NT2/D1 (cell line): ENCODE measurements around the gene TRPV6.
A peak's percentile ranks its signal among the peaks of the same experiment; 100 is the strongest.

ENCODE experiments used
- DNase-seq: peaks from one replicate; pipeline ENCODE4 v3.0.0-alpha.2; 2011; ENCODE audit warnings: low read depth, low spot score
- H3K27me3 ChIP-seq: 2 replicates; pipeline ENCODE4 v1.6.0; 2011; ENCODE audit warnings: mild to moderate bottlenecking; ENCODE audit not compliant: insufficient read length, insufficient read depth
- H3K36me3 ChIP-seq: 2 replicates; pipeline ENCODE4 v1.6.1; 2011; ENCODE audit warnings: mild to moderate bottlenecking, low read length, mixed read lengths; ENCODE audit not compliant: insufficient read depth, insufficient read length
- H3K4me1 ChIP-seq: 2 replicates; pipeline ENCODE4 v1.5.1; 2011; ENCODE audit not compliant: insufficient read depth, insufficient read length
- H3K4me3 ChIP-seq: 2 replicates; pipeline ENCODE4 v1.5.1; 2011; ENCODE audit warnings: low read depth; ENCODE audit not compliant: insufficient read length
- H3K9ac ChIP-seq: 2 replicates; pipeline ENCODE4 v1.6.0; 2011; ENCODE audit warnings: low read depth; ENCODE audit not compliant: insufficient read length
- H3K9me3 ChIP-seq: 2 replicates; pipeline ENCODE4 v1.5.1; 2011; ENCODE audit warnings: mild to moderate bottlenecking, low read length; ENCODE audit not compliant: insufficient read depth
- SUZ12 ChIP-seq: IDR thresholded peaks from 2 replicates; pipeline ENCODE4 v1.6.1; 2011; ENCODE audit not compliant: insufficient read length, insufficient read depth; ENCODE audit errors: extremely low read depth
- YY1 ChIP-seq: IDR thresholded peaks from 2 replicates; pipeline ENCODE4 v1.6.1; 2011; ENCODE audit not compliant: insufficient read length, insufficient read depth
- ZNF274 ChIP-seq: IDR thresholded peaks from 2 replicates; pipeline ENCODE4 v1.6.1; 2011; ENCODE audit warnings: mild to moderate bottlenecking, low read depth, low read length

TRPV6 gene

DNA sequence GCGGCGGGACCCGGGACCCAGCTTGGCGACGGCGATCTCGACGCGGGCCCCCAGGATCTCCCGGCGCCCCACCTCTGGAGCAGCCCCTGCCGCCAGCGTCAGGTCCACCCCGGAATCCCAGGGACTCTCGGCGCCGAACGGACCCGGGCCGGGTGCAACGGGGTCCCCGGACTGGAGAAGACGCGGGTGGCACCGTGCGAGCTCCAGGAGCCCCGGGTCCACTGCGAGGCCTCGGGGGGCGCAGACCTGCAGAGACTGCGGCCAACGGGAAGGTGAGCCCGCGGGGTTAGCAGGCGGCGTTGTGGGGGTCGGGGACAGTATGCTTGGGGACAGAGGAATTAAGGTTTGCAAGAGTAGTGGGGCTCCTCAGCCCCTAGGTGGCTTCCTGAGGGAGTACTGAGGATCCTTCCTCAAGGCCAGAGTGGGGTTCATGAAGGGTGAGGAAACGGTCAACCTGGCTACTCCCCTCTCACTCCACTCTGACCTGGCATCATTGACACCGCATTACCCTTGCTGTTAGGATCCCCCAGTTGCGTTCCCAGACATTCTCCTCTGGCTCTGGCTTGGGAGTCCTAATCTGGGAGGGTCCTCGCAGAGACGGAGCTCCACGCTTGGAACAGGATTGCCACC, 30.3 kb downstream of the TRPV6 start:
- Histone ChIP-seq H3K27me3 (peaks cover 16% of the 10 kb centered on the region), H3K36me3 (no peaks in the 10 kb centered on the region), H3K4me3 (peak overlapping the region; percentile 73), H3K9ac (peak overlapping the region; percentile 64), H3K9me3 (no peaks in the 10 kb centered on the region), H3K4me1 (peaks cover 4% of the 10 kb centered on the region)
- DNase-seq = peak; percentile 11
- TF ChIP-seq YY1 = no peak
- no peak for TF ChIP-seq ZNF274

DNA sequence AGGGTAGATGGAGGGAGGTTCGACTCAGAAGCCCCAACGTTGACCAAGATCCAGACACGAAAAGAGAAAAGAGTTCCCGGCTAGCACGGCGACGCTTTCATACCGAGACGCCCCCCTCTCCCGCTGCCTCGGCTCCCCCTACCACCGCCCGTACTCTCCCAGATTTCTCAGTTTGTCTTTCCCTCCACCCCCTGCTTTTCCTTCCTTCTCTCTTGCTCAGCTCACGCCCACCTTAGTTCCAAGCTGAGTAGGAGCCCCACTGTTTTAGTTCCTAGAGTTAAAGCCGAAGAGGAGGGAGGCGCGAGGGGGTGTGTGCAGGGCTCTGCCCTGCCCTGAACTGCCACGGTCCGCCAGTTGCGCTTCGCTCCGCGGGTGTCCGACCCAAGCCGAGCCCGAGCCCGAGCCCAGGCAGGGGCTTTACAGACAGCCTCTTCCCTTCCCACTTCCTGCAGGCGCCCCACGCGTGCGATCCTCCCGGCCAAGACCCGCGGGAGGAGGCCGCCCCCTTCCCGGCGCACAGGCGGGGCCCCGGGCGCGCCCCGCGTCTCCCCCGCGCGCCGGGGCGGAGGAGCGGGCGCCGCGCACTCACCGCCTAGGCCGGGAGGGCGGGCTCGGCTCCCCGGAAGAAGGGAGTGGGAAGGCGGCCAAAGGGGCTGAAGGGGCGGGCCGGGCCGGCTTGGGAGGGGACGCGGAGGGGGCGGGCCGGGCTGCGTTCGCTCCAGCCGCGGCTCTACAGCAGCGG, 31.0 kb downstream of the TRPV6 start, which contains the start of gene EPHB6:
TSS of gene EPHB6 (plus strand) at position 705 of the 742 bp plus-strand sequence. CDS start 8,152 bp downstream, outside the sequence.
- Histone ChIP-seq H3K27me3 (peaks cover 16% of the 10 kb centered on the region), H3K36me3 (no peaks in the 10 kb centered on the region), H3K9ac (peak within 1 kb of the TSS; percentile 77), H3K4me1 (peaks cover 4% of the 10 kb centered on the region), H3K9me3 (no peaks in the 10 kb centered on the region), H3K4me3 (peak within 1 kb of the TSS; percentile 73)
- no peak for TF ChIP-seq SUZ12
- TF ChIP-seq YY1 = no peak
- TF ChIP-seq ZNF274 = no peak
- peak; percentile 20 for DNase-seq

DNA sequence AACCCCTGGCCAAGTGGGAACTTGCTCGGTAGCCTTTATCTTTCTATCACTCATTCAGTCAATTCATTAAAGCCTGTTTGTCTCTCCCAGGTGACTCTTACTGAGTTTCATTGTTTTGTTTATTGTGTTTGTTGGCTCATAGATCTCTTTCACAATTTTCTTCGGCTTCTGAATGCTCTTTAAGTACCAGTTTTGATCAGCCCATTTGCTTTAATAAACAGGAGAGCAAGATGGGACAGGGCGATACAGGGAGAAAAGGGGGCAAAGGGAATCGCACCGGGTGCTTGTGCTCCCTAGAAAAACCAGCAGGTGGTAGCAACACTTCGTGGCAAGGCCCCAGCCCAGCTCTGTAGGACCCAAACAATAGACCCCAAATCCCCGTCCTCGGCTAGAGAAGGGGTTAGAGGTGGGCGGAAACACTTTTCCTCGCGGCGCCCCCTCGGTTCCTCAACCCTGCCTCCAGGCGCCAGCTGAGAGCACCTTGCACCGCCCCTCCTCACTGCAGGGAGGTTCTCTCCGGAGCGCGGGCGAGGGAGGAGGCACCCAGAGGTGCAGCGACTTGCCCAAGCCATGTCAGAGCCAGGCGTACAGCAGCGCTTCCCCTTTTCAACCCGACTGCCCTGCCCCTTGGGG, 31.7 kb downstream of the TRPV6 start:
- Histone ChIP-seq H3K9ac (peak overlapping the region; percentile 77), H3K4me3 (peak overlapping the region; percentile 73), H3K9me3 (no peaks in the 10 kb centered on the region), H3K36me3 (no peaks in the 10 kb centered on the region), H3K27me3 (peaks cover 16% of the 10 kb centered on the region), H3K4me1 (peaks cover 4% of the 10 kb centered on the region)
- TF ChIP-seq YY1 = no peak
- no peak for TF ChIP-seq SUZ12
- no peak for TF ChIP-seq ZNF274
- peak; percentile 66 for DNase-seq

DNA sequence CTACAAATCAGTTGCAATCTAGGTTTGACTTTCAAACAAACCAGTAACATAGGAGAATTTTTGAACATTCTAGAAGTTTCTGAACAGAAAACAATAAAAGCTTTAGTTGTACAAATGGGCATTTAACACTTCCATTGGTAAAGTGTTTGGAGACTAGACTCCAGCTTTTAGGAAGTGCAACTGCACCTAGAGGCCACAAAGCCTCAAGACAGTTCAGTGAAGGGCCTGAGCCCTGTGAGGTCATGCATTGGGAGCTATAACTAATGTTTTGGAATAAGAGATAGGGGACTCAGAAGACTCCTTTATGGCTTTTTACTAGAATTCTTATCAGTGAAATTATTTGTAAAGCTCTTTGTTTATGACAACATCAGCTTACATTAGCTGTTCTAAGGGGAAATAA, 33.6 kb downstream of the TRPV6 start:
- DNase-seq = no peak
- H3K4me3 ChIP-seq = no peak overlapping the region
- H3K36me3 ChIP-seq = no peaks in the 10 kb centered on the region
- no peak for TF ChIP-seq YY1
- H3K4me1 ChIP-seq = peaks cover 4% of the 10 kb centered on the region
- H3K9me3 ChIP-seq = no peaks in the 10 kb centered on the region
- peaks cover 16% of the 10 kb centered on the region for H3K27me3 ChIP-seq
- no peak overlapping the region for H3K9ac ChIP-seq

DNA sequence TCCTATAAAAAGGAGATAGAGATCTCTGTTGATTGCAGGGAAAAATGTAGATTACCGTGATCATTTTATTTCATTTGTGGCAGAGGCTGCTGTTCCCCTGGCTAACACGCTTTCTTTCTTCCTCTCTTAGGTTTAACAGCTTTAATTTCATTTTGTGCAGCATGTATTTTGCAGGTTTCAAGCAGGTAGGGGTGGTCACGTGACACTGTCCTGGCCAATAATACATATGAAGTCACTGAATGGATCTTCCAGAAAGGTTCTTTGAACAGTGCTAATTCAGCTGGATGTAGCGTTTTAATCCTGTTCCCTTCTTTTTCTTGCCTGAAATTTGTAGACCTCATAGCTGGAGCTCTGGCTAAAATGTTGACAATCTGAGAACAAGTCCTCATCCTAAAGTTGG, 34.3 kb downstream of the TRPV6 start:
- peaks cover 12% of the 10 kb centered on the region for H3K27me3 ChIP-seq
- H3K36me3 ChIP-seq = no peaks in the 10 kb centered on the region
- no peaks in the 10 kb centered on the region for H3K9me3 ChIP-seq
- DNase-seq = no peak
- TF ChIP-seq ZNF274 = no peak
- no peak for TF ChIP-seq SUZ12
- TF ChIP-seq YY1 = no peak
- no peak overlapping the region for H3K4me3 ChIP-seq
- H3K4me1 ChIP-seq = peaks cover 4% of the 10 kb centered on the region
- no peak overlapping the region for H3K9ac ChIP-seq

- Histone ChIP-seq H3K27me3 (no peaks in the 10 kb centered on the region), H3K9ac (no peak overlapping the region), H3K9me3 (no peaks in the 10 kb centered on the region), H3K4me1 (no peaks in the 10 kb centered on the region), H3K4me3 (no peak overlapping the region), H3K36me3 (no peaks in the 10 kb centered on the region)
- DNase-seq = no peak
- TF ChIP-seq YY1 = no peak
- no peak for TF ChIP-seq SUZ12
- no peak for TF ChIP-seq ZNF274
These were observed 38.2 kb downstream of the TRPV6 start for GRCh38 chr7:142847353-142847752.

DNA sequence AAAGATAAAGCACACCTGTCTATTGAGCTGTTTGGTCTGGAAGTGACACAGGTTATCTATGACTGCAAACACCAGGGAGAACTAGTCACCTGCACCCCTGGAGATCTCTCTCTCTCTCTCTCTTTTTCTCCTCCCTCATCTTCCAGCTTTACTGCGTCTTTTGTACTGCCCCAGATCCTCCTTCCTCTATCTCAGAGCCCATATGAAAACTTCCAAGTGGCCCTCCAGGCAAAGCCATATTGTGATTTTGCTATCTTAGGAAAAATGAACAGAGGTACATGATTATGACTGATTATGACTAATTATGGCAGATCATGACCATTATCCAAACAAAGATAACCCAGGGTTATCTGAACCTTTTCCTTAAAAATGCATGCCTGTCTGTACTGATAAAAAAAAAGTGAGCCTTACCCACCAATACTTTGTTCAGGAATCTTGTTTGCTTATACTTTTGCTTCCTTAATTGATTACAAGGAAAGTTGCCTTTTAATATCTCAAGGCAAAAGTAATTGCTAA, 43.2 kb downstream of the TRPV6 start:
- Histone ChIP-seq H3K4me1 (no peaks in the 10 kb centered on the region), H3K27me3 (no peaks in the 10 kb centered on the region), H3K9me3 (no peaks in the 10 kb centered on the region), H3K9ac (no peak overlapping the region), H3K36me3 (no peaks in the 10 kb centered on the region), H3K4me3 (no peak overlapping the region)
- DNase-seq = no peak
- TF ChIP-seq SUZ12 (no peak), YY1 (no peak)
